ENCODE measurements around the gene CYP4V2. TPM values are rescaled to one million over a fixed set of nuclear protein-coding genes. Genes with fewer than 3 reads are reported as not detected.

The CYP4V2 gene
- total and polyA plus RNA-seq, 2 experiments from 2014 or later: 10.5 to 16.3 TPM

GRCh38 chr4:186148336-186148975 lies 42.9 kb upstream of the CYP4V2 start:
- H3F3A ChIP-seq (ENCODE audit: insufficient read depth): peaks cover 7% of the 10 kb centered on the region; the same call in 1 of the 2 replicates
- no peaks in the 10 kb centered on the region for H3K9me2 ChIP-seq (ENCODE audit: insufficient read depth)
- TF ChIP-seq EZH2 (IDR thresholded peaks at IDR 0.05; ENCODE audit: insufficient read depth, poor library complexity, severe bottlenecking) (no peak), EZH2phosphoT487 (IDR thresholded peaks at IDR 0.05; ENCODE audit: insufficient read depth, low read depth) (no peak)
- H3K9ac ChIP-seq: no peak overlapping the region
- no peaks in the 10 kb centered on the region for H3K36me3 ChIP-seq (ENCODE audit: low read depth)
- H3K4me1 ChIP-seq (ENCODE audit: insufficient read depth): peaks cover 10% of the 10 kb centered on the region
- no peaks in the 10 kb centered on the region for H3K9me3 ChIP-seq (ENCODE audit: low read depth)
- peaks cover 8% of the 10 kb centered on the region; the same call in 1 of the 2 replicates for H3K27me3 ChIP-seq (replicated peaks; ENCODE audit: insufficient read depth)
- H3K4me2 ChIP-seq (ENCODE audit: unreplicated experiment): no peak overlapping the region
- H3K4me3 ChIP-seq: no peak overlapping the region
- no peaks in the 10 kb centered on the region for H4K20me1 ChIP-seq (ENCODE audit: insufficient read depth)
- no peak overlapping the region for H3K27ac ChIP-seq
- in situ Hi-C loops (cut with MboI): no loop called here
- no peak overlapping the region for H2AFZ ChIP-seq
- no peak for DNase-seq
- H3K79me2 ChIP-seq (ENCODE audit: insufficient read depth): no peaks in the 10 kb centered on the region
- 89 to 98% methylated on average over 1 of the region's 1 CpG for WGBS, 2 experiments (ENCODE audit: low coverage in 1 of 2, low lambda C conversion rate in 2 of 2, missing lambda C conversion rate in 2 of 2)

- no peaks in the 10 kb centered on the region for H3K79me2 ChIP-seq (ENCODE audit: insufficient read depth)
Observed at GRCh38 chr4:186149872-186150271, 41.5 kb upstream of the CYP4V2 start.

GRCh38 chr4:186150926-186151325 lies 40.4 kb upstream of the CYP4V2 start:
- Histone ChIP-seq H3K27me3 (replicated peaks; ENCODE audit: insufficient read depth) (0 out of 2 replicates have a peak, but pooled peaks cover 3% of the 10 kb centered on the region), H3K36me3 (ENCODE audit: low read depth) (no peaks in the 10 kb centered on the region), H3K4me2 (ENCODE audit: unreplicated experiment) (no peak overlapping the region), H3F3A (ENCODE audit: insufficient read depth) (0 out of 2 replicates have a peak, but pooled peaks cover under 1% of the 10 kb centered on the region), H3K9ac (no peak overlapping the region), H4K20me1 (ENCODE audit: insufficient read depth) (no peaks in the 10 kb centered on the region), H3K4me1 (ENCODE audit: insufficient read depth) (peaks cover 7% of the 10 kb centered on the region), H3K9me3 (ENCODE audit: low read depth) (no peaks in the 10 kb centered on the region), H3K4me3 (no peak overlapping the region), H3K79me2 (ENCODE audit: insufficient read depth) (no peaks in the 10 kb centered on the region), H3K27ac (no peak overlapping the region), H2AFZ (no peak overlapping the region), H3K9me2 (ENCODE audit: insufficient read depth) (no peaks in the 10 kb centered on the region)
- no peak for DNase-seq
- whole genome bisulfite sequencing, 2 experiments (ENCODE audit: low coverage in 1 of 2, low lambda C conversion rate in 2 of 2, missing lambda C conversion rate in 2 of 2): 90 to 92% methylated on average over 13 of the region's 13 CpGs
- in situ Hi-C loops (cut with MboI): no loop called here
- no peak for TF ChIP-seq EZH2 (IDR thresholded peaks at IDR 0.05; ENCODE audit: insufficient read depth, poor library complexity, severe bottlenecking)
- TF ChIP-seq EZH2phosphoT487 (IDR thresholded peaks at IDR 0.05; ENCODE audit: insufficient read depth, low read depth): no peak

More at GRCh38 chr4:186149872-186150271, 41.5 kb upstream of the CYP4V2 start:
- no peak overlapping the region for H3K27ac ChIP-seq
- H3K9ac ChIP-seq: no peak overlapping the region
- H3K4me3 ChIP-seq: peak overlapping the region; percentile 52
- H3K27me3 ChIP-seq (replicated peaks; ENCODE audit: insufficient read depth): peaks cover 8% of the 10 kb centered on the region; the same call in 1 of the 2 replicates
- in situ Hi-C loops (cut with MboI): no loop called here
- peaks cover 7% of the 10 kb centered on the region; the same call in 1 of the 2 replicates for H3F3A ChIP-seq (ENCODE audit: insufficient read depth)
- H3K9me3 ChIP-seq (ENCODE audit: low read depth): no peaks in the 10 kb centered on the region
- H3K36me3 ChIP-seq (ENCODE audit: low read depth): no peaks in the 10 kb centered on the region
- peaks cover 10% of the 10 kb centered on the region for H3K4me1 ChIP-seq (ENCODE audit: insufficient read depth)
- no peaks in the 10 kb centered on the region for H4K20me1 ChIP-seq (ENCODE audit: insufficient read depth)
- peak overlapping the region; percentile 44; the same call in 1 of the 2 replicates for H2AFZ ChIP-seq
- WGBS, 2 experiments (ENCODE audit: low coverage in 1 of 2, low lambda C conversion rate in 2 of 2, missing lambda C conversion rate in 2 of 2): 5 to 8% methylated on average over 14 of the region's 14 CpGs
- peak; percentile 57 for DNase-seq
- H3K4me2 ChIP-seq (ENCODE audit: unreplicated experiment): peak overlapping the region; percentile 37
- TF ChIP-seq EZH2 (IDR thresholded peaks at IDR 0.05; ENCODE audit: insufficient read depth, poor library complexity, severe bottlenecking): no peak
- no peak for TF ChIP-seq EZH2phosphoT487 (IDR thresholded peaks at IDR 0.05; ENCODE audit: insufficient read depth, low read depth)
- no peaks in the 10 kb centered on the region for H3K9me2 ChIP-seq (ENCODE audit: insufficient read depth)

GRCh38 chr4:186151499-186151898 lies 39.9 kb upstream of the CYP4V2 start:
- H3K27me3 ChIP-seq (replicated peaks; ENCODE audit: insufficient read depth): no peaks in the 10 kb centered on the region
- H3K36me3 ChIP-seq (ENCODE audit: low read depth): no peaks in the 10 kb centered on the region
- peaks cover 7% of the 10 kb centered on the region for H3K4me1 ChIP-seq (ENCODE audit: insufficient read depth)
- no peaks in the 10 kb centered on the region for H3F3A ChIP-seq (ENCODE audit: insufficient read depth)
- no peaks in the 10 kb centered on the region for H3K9me2 ChIP-seq (ENCODE audit: insufficient read depth)
- in situ Hi-C loops (cut with MboI): no loop called here
- no peak overlapping the region for H3K27ac ChIP-seq
- H3K79me2 ChIP-seq (ENCODE audit: insufficient read depth): no peaks in the 10 kb centered on the region
- H3K9ac ChIP-seq: no peak overlapping the region
- H3K4me3 ChIP-seq: no peak overlapping the region
- TF ChIP-seq EZH2phosphoT487 (IDR thresholded peaks at IDR 0.05; ENCODE audit: insufficient read depth, low read depth) (no peak), EZH2 (IDR thresholded peaks at IDR 0.05; ENCODE audit: insufficient read depth, poor library complexity, severe bottlenecking) (no peak)
- H3K4me2 ChIP-seq (ENCODE audit: unreplicated experiment): no peak overlapping the region
- WGBS, 2 experiments (ENCODE audit: low coverage in 1 of 2, low lambda C conversion rate in 2 of 2, missing lambda C conversion rate in 2 of 2): 77 to 79% methylated on average over 7 of the region's 7 CpGs
- no peak for DNase-seq
- H3K9me3 ChIP-seq (ENCODE audit: low read depth): no peaks in the 10 kb centered on the region
- no peak overlapping the region for H2AFZ ChIP-seq
- no peaks in the 10 kb centered on the region for H4K20me1 ChIP-seq (ENCODE audit: insufficient read depth)

Data from GM23248 (cell line).